Measurements from ENCODE around the gene CPT1C.

Gene CPT1C

DNA sequence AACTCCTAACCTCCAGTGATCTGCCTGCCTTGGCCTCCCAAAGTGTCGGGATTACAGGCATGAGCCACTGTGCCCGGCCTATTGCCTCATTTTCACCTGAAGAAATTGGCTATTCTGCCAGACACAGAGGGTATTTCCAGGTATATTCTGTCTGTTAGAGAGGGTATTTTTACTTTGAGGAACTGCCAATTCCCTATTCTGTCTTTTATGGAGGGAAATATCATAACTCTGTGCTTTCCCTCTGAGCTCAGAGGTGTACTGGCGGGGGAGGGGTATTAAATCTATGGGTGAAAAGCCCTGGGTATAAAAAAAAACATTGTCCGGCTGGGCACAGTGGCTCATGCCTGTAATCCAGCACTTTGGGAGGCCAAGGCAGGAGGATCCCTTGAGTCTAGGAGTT is 47.4 kb downstream of the CPT1C start:
- TF ChIP-seq, protein P1, sequence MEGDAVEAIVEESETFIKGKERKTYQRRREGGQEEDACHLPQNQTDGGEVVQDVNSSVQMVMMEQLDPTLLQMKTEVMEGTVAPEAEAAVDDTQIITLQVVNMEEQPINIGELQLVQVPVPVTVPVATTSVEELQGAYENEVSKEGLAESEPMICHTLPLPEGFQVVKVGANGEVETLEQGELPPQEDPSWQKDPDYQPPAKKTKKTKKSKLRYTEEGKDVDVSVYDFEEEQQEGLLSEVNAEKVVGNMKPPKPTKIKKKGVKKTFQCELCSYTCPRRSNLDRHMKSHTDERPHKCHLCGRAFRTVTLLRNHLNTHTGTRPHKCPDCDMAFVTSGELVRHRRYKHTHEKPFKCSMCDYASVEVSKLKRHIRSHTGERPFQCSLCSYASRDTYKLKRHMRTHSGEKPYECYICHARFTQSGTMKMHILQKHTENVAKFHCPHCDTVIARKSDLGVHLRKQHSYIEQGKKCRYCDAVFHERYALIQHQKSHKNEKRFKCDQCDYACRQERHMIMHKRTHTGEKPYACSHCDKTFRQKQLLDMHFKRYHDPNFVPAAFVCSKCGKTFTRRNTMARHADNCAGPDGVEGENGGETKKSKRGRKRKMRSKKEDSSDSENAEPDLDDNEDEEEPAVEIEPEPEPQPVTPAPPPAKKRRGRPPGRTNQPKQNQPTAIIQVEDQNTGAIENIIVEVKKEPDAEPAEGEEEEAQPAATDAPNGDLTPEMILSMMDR (IDR thresholded peaks at IDR 0.05; ENCODE audit: borderline replicate concordance, control extremely low read depth, extremely low read depth, insufficient read depth, missing control alignments), result no peak
- in situ Hi-C loops (cut with MboI; ENCODE audit: low sequenced_read_pairs, unreplicated experiment), result no loop called here
- DNase-seq (ENCODE audit: low spot score), result no peak

DNA sequence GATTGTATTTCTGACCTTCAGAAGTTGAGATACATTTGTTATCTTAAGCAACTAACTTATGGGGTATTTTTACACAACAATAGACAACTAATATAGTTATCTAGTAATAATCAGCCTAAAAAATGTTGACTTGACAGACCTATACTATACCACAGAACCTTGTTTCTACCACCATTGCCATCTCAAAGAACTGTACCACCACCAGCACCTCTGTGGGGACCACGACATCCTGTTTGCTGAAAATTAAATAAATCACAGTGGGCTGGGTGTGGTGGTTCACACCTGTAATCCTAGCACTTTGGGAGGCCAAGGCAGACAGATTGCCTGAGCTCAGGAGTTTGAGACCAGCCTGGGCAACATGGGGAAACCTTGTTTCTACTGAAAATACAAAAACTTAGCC is 48.2 kb downstream of the CPT1C start:
- in situ Hi-C loops (cut with MboI; ENCODE audit: low sequenced_read_pairs, unreplicated experiment), result no loop called here
- no peak for DNase-seq (ENCODE audit: low spot score)
- TF ChIP-seq, protein P1 (IDR thresholded peaks at IDR 0.05; ENCODE audit: borderline replicate concordance, control extremely low read depth, extremely low read depth, insufficient read depth, missing control alignments), result no peak

DNA sequence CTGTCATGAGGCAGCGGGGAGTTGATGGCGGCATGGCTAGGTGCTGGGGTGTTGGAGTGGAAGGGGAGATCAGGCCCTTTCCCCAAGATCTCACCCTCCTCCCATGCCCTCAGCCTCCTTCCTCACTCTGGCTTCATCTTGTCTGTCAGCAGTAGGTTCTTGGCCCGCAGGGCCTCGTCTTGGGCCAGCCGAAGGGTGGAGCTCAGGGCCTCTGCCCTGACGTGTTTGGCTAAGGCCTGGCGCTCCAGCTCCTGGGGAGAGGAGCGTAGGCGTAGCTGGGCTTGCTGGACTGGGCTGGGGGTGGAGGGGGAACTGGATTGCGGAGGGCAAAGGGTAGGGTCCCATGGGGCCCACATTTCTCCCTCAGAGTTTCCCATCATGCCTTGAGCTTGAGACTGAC is 49.0 kb downstream of the CPT1C start:
- DNase-seq (ENCODE audit: low spot score), result no peak
- in situ Hi-C loops (cut with MboI; ENCODE audit: low sequenced_read_pairs, unreplicated experiment), result no loop called here
- TF ChIP-seq, protein P1 (IDR thresholded peaks at IDR 0.05; ENCODE audit: borderline replicate concordance, control extremely low read depth, extremely low read depth, insufficient read depth, missing control alignments), result no peak

DNA sequence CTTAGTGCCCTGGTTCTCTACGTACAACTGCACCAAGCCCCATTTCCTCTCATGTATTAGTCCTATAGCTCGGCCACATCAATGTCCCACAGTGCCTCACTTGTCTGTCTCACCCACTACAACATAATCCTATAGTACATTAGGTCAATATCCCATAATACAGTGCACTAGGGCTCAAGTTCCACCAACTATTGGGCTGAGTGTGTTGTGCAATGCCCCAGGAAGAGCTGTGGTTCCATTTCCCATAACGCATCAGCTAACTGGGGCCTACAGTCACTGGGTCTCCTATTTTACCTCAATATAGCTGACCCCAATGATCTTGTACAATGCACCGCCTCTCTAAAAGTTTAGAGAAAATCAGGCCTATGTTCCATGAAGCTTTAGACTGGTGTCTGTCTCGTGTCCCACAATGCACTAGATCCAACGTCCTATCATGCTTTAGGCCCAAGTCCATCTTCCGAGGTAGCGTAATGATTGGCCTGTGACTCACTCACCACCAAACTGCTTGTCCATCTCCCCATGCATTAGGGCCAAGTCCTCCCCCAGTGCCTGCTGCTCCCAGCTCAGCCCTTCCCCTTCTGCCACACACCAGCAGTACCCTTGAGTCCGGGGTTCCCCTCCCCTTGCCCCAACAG is 50.4 kb downstream of the CPT1C start:
- no peak for DNase-seq (ENCODE audit: low spot score)
- in situ Hi-C loops (cut with MboI; ENCODE audit: low sequenced_read_pairs, unreplicated experiment), result no loop called here
- TF ChIP-seq, protein P1 (IDR thresholded peaks at IDR 0.05; ENCODE audit: borderline replicate concordance, control extremely low read depth, extremely low read depth, insufficient read depth, missing control alignments), result no peak

DNA sequence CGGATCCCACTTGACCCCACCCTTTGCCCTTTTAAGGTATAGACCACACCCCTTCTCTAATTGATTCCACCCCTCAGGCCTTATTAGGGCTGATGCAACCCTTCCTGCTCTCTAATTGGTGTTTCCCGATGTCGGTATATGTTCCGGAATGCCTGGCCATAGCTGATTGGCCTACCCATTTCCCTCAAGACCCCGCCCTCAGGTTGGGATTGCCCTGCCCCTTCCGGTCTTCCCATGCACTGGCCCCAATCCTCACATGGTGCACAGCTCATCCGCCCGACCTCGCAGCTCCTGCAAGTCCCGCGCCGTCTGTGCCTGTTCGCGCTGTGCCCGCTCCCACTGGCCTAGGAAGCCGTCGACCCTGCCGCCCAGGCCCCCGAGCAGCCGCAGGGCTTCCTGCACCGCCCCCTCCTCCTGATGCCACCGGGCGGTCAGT is 54.0 kb downstream of the CPT1C start:
- DNase-seq (ENCODE audit: low spot score), result no peak
- TF ChIP-seq, protein P1 (IDR thresholded peaks at IDR 0.05; ENCODE audit: borderline replicate concordance, control extremely low read depth, extremely low read depth, insufficient read depth, missing control alignments), result no peak
- in situ Hi-C loops (cut with MboI; ENCODE audit: low sequenced_read_pairs, unreplicated experiment), result no loop called here

DNA sequence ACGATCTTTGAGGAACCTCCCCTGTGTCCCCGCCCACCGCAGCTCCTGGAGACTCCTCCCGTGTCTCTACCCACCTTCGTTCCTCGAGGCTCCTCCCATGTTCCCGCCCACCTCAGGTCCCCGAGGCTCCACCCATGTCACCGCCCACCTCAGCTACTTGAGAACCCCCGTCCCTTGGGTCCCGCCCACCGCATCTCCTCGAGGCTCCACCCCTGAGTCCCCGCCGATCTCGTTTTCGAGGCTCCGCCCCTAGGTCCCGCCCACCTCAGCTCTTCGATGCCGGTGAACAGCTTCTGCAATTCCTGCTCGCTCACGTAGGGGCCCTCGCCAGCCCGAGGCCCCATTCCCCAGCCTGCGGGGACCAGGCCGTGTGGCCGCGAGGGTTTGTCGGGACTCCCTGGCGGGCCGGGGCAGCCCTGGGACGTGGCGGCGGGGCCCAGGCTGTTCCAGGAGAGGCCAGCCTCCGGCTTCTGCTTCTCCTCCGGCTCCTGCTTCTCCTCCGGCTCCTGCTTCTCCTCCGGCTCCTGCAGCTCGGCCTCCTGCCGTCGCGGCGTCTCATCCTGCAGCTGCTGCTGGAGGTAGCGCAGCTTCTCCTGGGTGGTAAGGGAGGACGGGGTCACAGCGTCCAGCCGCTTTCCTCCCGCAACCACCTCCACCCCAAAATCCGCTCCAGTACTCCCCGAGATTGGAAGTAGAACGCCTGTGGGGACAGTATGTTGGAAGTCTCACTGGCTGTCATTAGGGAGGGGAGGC is 55.5 kb downstream of the CPT1C start:
- no peak for DNase-seq (ENCODE audit: low spot score)
- TF ChIP-seq, protein P1 (IDR thresholded peaks at IDR 0.05; ENCODE audit: borderline replicate concordance, control extremely low read depth, extremely low read depth, insufficient read depth, missing control alignments), result no peak

More for the DNA sequence above, 55.5 kb downstream of the CPT1C start:
- in situ Hi-C loops (cut with MboI; ENCODE audit: low sequenced_read_pairs, unreplicated experiment), result no loop called here

All from GM13976 (cell line).